Hematopoietic multipotent progenitor cell treated with erythropoietin and hydrocortisone succinate and interleukin-3 and kit ligand, for 17 days (in vitro differentiated cells): ENCODE measurements around the gene C6orf132.

Experiments used
- DNase-seq: peaks from one replicate; pipeline ENCODE4 v3.0.0-alpha.2; 2015; ENCODE audit warnings: low spot score

The C6orf132 gene

DNA sequence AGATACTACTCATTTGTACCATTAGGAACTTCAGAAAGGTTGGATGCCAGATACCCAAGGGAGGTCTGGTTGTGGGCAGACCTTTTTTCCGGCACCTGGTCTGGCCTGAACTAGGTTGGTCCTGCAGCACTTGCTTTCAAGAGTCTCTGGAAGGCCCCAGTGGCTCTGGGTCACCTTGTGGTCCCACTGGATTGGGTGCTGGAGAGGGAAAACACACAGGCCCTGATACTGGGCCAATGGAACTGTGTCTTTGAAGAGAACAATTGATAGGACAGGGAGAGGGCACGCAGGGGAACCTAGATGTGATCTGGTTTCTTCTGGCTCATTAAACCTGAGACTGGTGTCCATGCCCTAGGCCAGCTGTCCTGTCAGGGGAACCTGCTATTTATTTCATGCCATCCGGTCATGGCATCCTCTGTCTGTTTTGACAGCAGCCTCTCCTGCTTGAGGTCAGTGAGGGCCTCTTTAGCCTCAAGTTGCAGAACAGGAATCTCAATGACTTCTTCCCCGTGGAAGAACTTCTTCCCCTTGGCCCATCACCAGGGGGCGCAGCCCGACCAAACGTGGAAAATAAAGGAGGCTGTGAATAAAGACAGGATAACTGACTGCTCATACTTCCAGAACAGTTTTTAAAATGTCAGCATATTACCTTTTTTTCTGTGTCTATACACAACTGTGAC lies 67.1 kb downstream of the C6orf132 start:
- peak; percentile 72 for DNase-seq

DNA sequence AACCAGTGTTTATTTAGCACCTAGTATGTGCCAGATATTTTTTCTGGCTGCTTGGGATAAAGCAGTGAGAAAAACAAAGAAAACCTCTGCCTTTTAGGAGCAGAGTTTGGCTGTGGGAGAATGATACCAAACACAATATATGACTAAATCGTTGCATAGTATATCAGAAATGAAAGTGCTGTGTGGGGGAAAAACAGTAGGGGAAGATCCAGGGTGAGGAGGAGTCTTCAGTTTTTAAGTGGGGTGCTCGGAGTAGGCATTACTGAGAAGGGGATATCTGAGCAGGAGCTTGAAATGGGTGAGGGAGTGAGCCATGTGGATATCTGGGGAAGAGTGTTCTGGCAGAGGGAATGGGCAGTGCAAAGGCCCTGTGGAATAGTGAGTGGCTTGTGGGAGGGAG lies 69.1 kb downstream of the C6orf132 start:
- no peak for DNase-seq

DNA sequence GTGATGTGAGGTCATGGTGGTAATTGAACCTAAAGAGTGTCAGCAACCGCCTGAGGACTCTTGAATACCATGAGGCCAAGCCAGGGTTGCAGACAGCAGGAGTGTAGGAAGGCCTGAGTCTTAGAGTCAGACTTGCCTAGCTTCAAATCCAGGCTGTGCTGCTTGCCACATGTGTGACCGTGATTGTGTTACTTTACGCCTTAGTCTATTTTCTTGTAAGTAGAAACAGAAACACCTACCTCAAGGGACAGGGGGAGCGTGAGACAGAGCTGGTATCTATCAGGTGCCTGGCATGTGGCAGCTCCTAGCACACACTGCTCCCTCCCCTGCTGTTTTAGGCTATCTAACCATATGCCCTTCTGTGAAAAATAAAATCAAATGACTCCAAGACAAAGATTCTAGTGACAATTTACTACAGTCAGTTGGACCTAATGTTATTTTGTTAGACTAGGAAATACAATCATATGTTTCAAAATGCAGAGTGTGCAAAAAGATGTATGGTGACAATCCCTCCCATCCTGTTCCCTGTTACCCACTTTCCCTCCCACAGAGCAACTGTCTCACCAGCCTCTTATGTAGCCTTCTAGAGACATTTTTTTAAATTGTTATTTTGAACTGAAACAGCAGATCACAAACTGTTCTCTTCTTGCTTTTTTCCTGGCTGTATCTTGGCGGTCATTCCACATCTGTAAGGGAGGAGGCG lies 70.4 kb downstream of the C6orf132 start:
- DNase-seq, result no peak

DNA sequence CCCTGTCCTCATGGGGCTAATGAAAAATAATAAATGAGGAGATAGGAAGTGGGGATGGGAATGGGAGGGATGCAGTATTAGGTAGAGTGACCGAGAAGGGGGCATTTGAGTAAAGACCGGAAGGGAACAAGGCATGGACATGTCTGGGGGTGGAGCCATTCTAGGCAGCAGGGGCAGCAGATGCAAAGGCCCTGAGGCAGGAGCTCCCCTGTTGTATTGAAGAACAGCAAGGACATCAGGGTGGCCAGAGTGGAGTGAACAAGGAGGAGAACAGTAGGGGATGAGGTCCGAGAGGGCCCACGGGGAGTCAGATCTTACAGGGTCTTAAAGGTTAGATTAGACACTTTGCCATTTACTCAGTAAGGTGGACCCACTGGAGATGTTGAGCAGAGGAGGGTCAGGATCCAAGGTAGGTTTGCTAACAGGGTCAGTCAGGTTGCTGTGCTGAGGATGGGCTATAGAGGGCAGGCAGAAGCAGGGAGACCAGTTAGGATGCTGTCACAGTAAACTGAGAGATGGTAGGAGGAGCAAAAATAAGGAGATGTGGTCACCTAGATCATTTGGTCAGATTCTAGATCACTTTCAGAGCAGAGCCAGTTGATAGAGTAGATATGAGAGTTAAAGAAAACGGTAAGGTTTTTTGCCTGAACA lies 73.4 kb downstream of the C6orf132 start:
- no peak for DNase-seq

DNA sequence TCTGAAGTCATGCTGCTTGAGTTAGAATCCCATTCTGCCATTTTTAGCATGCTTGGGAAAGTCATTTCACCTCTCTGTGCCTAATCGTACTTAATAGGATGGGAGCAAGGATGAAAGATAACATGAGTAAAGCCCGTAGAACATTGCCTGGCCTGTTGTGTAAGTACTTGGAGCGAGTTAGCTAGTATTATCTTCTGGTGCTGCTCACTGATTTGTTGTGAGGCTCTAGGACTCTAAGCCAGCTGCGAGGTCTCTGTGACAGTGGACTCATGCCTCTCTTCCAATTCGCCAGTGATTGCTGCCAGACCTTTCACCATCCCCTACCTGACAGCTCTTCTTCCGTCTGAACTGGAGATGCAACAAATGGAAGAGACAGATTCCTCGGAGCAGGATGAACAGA lies 74.2 kb downstream of the C6orf132 start:
- DNase-seq, result no peak

DNA sequence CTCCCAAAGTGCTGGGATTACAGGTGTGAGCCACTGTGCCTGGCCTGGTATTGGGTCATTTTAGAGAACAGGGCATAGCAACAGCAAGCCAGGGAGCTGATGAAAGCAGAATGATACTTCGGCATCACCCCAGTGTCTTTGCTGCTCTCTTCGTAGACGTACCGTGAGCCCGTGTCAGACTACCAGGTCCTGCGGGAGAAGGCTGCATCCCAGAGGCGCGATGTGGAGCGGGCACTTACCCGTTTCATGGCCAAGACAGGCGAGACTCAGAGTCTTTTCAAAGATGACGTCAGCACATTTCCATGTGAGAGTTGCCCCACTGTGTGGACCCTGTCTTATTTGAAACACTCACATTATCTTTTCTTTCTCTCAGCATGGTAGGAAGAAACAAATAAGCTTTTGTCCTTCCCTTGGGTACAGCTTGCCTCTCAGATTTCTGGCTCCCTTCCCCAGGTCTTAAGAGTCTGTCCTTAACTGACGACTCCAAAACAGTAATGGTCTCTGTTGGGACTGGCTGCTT lies 76.2 kb downstream of the C6orf132 start:
- DNase-seq, result no peak

DNA sequence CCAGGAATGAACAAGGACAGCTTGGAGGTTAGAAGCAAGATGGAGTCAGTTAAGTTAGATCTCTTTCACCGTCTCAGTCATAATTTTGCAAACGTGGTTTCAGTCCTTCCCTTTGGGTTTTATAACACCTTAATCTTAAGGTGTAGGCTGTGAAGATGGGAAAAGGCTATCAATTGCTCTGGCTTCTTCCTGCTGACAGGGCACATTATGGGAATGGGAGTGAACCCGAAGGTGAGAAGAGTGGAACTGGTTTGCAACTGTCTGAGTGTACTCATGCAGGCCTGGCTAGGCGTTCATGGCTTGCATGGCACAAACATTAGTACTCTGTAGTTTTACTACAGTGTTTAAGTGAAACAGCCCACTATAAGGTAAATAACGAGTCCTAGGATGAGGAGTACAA lies 82.7 kb downstream of the C6orf132 start:
- no peak for DNase-seq

DNA sequence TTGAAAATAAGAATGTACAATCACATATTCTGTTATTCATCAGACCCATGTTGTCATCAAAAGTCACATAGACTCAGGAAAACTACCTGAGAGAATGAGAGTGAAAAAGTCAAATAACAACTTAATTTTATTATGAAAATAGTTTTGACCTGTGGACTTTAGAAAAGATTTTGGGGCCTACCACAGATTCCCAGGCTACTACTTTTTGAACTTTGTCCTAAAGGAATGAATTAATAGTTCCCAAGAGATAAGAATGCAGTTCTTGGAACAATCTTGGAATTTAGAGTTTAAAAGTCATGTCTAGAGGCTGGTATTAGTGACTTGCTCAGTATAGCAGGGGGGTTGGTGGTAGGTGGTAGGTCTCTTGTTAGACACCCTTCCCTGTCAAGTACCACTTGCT lies 88.8 kb downstream of the C6orf132 start:
- no peak for DNase-seq

DNA sequence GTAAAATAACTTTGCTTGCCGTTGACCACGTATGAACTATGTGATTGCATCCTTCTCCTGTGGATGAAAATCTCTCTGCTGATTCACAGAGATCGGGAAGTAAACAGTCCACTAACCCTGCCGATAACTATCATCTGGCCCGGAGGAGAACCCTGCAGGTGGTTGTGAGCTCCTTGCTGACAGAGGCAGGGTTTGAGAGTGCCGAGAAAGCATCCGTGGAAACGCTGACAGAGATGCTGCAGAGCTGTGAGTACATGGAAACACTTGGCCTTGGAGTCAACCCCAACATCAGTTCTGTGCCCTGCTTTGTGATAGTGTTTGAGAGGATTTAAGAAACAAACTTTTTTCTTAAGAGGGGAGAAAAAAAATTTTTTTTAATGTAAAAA lies 91.2 kb downstream of the C6orf132 start:
- DNase-seq, result peak; percentile 45
